ENCODE results near the gene KCNA2.

Gene KCNA2

GRCh38 chr1:110601332-110601731 lies 4.8 kb downstream of the KCNA2 start:
- no peak for DNase-seq

GRCh38 chr1:110600716-110601115 lies 5.4 kb downstream of the KCNA2 start:
- DNase-seq, result no peak

GRCh38 chr1:110597966-110598365 lies 8.2 kb downstream of the KCNA2 start:
- DNase-seq, result no peak

DNA sequence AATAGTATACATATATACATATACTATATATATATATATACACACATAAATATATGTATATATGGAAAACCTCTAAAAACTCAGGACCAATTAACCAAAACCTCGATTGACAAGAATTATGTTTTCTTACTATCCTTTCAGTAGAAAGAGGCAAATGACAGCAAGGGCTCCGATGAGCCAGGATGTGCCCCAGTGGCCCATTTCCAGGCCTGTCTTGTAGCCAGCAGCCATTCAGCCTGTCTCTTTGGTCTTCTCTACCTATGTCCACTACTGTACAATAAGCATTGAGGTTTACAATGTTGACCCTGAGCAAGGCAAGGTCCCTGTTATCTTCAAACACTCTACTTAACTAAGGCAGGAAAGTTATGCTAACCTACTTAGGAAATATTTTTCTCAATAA lies 9.8 kb downstream of the KCNA2 start:
- DNase-seq, result no peak

DNA sequence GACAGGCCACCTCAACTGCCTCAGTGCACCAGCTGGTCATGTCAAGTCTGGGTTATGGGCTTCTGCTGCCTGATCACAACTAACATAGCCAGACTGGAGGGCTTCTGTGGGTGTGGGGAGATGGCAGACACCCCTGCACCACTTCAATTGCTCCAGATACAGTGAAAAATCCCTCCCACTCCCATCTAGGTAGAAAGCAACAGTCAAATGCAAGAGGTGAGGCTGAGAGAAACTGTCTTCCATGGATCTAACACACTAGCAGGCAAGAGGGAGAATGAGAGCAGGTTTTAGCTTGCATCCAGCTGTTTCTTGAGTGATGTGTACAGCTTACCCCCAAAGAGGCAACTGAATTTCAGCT lies 10.8 kb downstream of the KCNA2 start:
- DNase-seq, result no peak

- no peak for DNase-seq
These were observed 11.5 kb downstream of the KCNA2 start for GRCh38 chr1:110594456-110595352.

GRCh38 chr1:110593902-110594301 lies 12.3 kb downstream of the KCNA2 start:
- no peak for DNase-seq

DNA sequence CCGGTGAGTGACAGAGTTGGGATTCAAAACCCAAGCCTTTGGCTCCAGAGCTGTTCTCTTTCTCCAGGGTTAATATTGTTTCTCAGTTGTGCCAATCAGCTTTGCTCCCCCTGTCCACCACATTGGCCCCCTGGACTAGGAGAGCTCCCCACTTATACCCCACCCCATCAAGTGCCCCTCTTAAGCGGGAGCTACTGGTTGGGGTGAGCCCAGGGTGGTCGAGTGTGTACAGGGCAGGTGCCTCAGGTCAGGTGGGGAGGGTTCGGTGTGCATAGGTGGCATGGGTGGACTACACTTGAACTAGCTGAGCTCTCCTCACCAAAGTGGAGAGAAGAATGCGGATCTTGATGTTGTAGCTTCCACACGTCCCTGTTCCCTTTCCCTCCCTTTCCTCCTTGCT lies 14.2 kb downstream of the KCNA2 start:
- DNase-seq, result no peak

DNA sequence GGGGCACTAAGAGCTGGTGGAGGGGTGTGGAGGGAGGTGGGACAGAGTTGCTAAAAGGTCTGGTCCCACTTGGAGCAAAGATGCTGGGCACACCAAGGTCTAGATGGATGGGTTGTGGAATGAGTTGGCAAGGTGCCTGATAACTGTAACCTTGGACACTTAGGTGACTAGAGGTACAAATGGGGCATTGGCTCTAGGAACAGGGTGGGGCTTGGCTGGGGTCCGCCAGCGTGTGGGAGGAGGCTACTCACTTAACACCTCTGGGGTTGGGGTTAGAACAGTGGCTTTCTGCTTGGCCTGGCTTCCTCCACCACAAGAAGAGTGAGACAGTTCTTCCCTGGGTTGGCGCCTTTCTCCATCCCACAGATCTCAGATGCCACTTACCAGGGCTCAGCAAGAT lies 17.2 kb downstream of the KCNA2 start:
- DNase-seq, result no peak

DNA sequence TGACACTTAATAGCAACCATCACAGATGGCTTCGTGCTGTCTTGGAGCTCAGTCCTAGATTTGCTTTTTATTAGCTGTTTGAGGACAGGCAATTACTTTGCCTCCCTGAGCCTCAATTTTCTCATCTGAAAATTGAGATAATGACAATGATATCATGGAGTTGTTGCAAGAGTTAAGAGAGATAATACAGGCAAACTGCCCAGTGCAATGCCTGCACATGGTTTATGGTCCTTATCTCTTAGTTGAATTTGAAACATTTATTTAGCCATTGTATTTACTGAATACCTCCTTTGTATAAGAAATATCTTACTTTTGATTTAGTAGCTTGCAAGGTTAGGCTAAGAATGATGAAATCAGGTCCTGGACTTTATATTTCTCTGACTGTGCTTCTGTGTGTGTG lies 17.7 kb downstream of the KCNA2 start:
- no peak for DNase-seq

- no peak for DNase-seq
These were observed 18.3 kb downstream of the KCNA2 start for GRCh38 chr1:110587906-110588305.

DNA sequence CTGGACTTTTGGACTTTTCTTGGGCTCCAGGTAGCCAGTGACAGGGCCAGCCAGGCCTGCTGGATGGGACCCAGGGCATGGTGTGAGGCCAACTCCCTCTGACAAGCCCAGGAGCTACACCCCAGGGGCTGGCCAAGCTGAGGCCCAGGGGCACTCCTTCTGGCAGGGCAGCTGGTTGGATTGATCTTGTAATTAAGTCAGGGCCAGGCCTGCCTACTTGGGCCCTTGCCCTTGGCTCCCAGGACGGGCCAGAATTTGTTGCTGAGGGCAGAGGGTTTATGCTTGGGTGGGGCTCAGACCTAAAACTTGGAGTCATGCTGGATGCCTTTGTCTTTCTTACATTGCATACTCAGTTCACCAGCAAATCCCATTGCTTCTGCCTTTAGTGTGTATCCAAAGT lies 20.7 kb downstream of the KCNA2 start:
- no peak for DNase-seq

DNA sequence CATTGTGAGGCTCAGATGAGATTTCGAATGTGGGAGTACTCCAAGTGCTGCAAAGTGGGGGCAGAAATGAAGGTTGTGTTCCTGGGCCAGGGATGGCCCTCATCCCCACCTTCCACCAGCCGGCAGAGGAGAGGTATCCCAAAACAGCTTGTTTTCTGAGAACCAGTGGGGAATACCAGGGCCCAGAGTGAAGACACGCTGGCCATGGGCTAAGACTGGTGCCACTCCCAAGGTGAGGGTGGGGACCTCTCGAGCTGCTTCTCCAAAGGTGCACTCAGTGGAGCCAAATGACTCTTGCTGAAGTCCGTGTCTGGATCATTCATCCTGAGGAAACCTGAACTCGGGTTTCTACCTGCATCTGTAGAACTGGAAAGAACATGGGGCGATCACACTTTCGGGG lies 22.1 kb downstream of the KCNA2 start:
- DNase-seq, result no peak

GRCh38 chr1:110583505-110583904 lies 22.7 kb downstream of the KCNA2 start:
- no peak for DNase-seq

DNA sequence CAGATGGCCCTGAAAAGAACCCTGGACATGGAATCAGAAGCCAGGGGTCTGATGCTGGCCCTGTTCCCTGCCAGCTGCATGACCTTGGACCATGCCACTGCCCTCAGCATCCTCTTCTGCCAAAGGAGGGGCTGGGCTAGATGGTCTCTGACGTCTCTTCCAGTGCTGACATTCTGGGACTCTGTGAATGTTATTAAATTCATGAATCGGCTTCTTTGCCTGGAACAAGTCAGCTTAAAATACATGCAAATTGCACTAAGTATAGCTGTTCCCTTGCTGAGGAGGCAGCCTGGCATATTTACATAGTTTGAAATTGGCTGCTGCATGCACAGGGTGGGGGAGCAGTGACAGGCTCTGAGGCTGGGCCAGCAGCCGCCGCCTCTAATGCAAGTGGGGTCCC lies 23.8 kb downstream of the KCNA2 start:
- DNase-seq, result no peak

- no peak for DNase-seq
These were observed 24.4 kb downstream of the KCNA2 start for GRCh38 chr1:110581682-110582145.

DNA sequence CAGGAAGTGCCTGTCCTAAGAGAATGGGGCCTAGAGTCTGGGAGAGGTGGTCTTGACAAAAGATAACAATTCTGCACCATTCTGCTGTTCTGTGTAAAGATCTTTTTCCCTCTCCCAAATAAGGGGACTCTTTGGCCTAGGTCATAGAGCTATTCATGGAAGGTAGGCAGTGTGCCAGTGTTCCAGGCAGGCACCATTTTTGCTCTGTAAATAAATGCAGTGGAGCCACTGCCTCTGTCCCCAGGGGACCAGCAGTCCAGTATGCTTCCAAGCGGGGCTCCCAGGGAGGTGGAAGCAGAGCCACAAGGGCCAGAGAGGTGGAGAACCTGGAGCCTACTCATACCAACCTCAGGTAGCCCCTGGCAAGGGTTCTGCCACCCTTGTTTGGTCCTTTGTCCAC lies 25.9 kb downstream of the KCNA2 start:
- DNase-seq, result no peak

DNA sequence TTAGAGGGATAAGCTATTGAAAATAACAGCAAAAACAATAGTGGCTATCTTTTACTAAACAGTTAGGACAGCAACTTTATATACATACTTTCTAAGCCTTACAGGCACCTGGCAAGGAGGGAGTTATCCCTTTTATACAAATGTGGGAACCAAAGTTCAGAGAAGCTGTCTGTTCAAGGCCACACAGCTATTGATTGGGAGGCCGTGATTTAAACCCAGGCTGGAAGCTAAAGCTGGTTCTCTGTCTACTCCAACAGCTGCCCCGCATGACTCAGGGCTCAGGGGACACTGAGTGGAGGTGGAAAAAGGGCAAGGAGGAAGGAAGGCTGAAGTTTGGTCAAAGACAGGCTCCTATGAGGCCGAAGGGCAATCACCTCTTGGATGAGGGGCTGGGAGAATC lies 26.7 kb downstream of the KCNA2 start:
- DNase-seq, result no peak

DNA sequence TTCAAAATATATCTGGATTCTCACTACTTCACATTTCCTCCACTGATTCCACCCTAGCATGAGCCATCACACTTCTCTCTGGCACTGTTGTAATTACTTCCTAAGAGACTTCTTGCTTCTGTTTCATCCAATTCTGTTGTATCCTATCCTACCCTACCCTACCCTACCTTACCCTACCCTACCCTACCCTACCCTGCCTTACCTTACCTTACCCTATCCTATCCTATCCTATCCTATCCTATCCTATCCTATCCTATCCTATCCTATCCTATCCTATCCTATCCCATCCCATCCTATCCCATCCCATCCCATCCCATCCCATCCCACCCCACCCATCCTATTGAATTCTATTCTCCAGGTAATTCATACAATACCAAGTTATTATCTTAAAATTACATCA lies 29.7 kb downstream of the KCNA2 start:
- no peak for DNase-seq

DNA sequence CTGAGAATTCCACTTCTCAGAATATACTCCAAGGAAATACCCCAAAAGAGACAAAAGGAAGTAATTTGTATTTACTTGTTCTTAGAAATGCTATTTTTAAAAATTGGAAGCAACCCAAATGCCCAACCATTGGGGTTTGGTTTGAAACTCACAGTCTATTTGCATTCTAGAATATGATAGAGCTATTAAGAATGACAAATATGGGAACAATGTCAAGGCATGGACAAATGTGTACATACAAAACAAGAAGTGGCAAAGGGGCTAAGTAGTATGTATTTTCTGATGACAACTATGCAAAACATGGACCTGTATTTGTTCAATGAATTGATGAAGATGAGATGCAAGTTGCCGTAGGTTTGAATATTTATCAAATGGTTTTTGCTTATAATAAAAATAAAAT lies 32.8 kb downstream of the KCNA2 start:
- no peak for DNase-seq

GRCh38 chr1:110572751-110573150 lies 33.4 kb downstream of the KCNA2 start:
- no peak for DNase-seq

DNA sequence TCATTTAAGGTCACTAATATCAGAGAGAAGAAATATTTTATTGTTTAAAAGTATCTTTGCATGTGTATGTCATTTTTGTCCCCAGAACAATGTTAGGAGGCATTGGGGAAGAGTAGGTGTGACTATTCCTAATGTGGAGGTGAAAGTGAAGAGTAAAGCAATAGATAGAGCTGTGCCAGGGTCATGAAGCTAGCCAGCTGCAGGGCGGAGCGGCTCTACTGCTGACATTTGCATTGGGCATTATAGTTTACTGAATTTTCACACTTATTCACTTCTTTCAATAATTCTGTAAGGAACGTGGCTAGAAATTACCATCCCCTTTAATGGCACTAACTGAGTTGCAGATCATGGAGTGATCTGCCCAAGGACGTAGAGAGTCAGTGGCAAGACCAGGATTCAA lies 35.3 kb downstream of the KCNA2 start:
- DNase-seq, result no peak

GRCh38 chr1:110570307-110570706 lies 35.9 kb downstream of the KCNA2 start:
- DNase-seq, result no peak

DNA sequence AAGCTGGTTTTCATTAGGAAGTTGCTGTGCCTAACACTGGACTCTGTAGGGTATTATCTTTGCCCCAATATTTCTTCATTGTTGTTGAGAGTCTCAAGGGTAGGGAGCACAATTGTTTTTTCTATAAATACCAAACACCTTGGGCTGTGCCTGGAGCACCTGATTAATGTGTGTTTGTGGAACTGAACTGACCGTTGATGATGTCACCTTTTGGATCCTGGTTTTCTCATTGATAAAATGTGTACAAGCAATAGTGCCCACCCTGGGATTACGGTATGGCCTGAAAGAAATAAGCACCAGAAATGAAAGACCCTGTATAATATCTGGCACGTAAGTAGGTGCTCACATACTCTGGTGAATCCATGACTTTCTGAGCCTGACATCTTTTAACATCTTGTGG lies 39.3 kb downstream of the KCNA2 start:
- no peak for DNase-seq

- no peak for DNase-seq
These were observed 40.6 kb downstream of the KCNA2 start for GRCh38 chr1:110565565-110565964.

All from activated CD4-positive, alpha-beta T cell treated with anti-CD3 and anti-CD28 coated beads for 4 hours (primary cell).